WTC11 (cell line): ENCODE measurements around the gene SNX13. TPM values are rescaled to one million over a fixed set of nuclear protein-coding genes. Genes with fewer than 3 reads are reported as not detected.

Experiments used
- ATAC-seq: fragments of 200-7000 bp; cut with Tn5 transposase; 2 replicates; pipeline ENCODE4 v1.10.0; 2021; ENCODE audit warnings: mild to moderate bottlenecking, moderate library complexity
- CTCF ChIA-PET: fragments of 300-600 bp; sonication (Branson Sonifier 250); formaldehyde crosslinking; loops from one replicate; lab custom pipeline; 2021; ENCODE audit warnings: antibody characterized with exemption; lab: Charles Lee
- POLR2A ChIA-PET: fragments of 350-600 bp; sonication (Branson Sonifier 250); formaldehyde crosslinking; loops from one replicate; lab custom pipeline; 2021; ENCODE audit warnings: antibody characterized with exemption; lab: Charles Lee
- DNase-seq: peaks from one replicate; pipeline ENCODE4 v3.0.0; 2021; ENCODE audit warnings: low spot score
- H3K27ac Mint-ChIP-seq: 2 replicates; pipeline ENCODE4 v1.8.0; 2021; ENCODE audit warnings: mixed read lengths
- H3K27me3 Mint-ChIP-seq: 2 replicates; pipeline ENCODE4 v1.8.0; 2021; ENCODE audit warnings: low read depth, mild to moderate bottlenecking, moderate library complexity, mixed read lengths
- H3K36me3 Mint-ChIP-seq: 2 replicates; pipeline ENCODE4 v1.8.0; 2021; ENCODE audit warnings: mixed read lengths
- H3K4me1 Mint-ChIP-seq: 2 replicates; pipeline ENCODE4 v1.8.0; 2022; ENCODE audit warnings: mixed read lengths
- H3K4me3 Mint-ChIP-seq: 2 replicates; pipeline ENCODE4 v1.8.0; 2021; ENCODE audit warnings: mild to moderate bottlenecking, moderate library complexity, mixed read lengths
- H3K9me3 Mint-ChIP-seq: 2 replicates; pipeline ENCODE4 v1.8.0; 2021; ENCODE audit warnings: mixed read lengths
- ATF1 ChIP-seq: sonication (generic); formaldehyde crosslinking; IDR thresholded peaks from 2 replicates; pipeline ENCODE4 v1.8.1; 2023; ENCODE audit warnings: mild to moderate bottlenecking, moderate library complexity, missing genetic modification reagents
- CTCF ChIP-seq: fragments of 200-600 bp; IDR thresholded peaks from 2 replicates; pipeline ENCODE4 v1.8.0; 2022; ENCODE audit warnings: antibody characterized with exemption
- E2F1 ChIP-seq: sonication (generic); formaldehyde crosslinking; IDR thresholded peaks from 2 replicates; pipeline ENCODE4 v1.8.0; 2022; ENCODE audit warnings: mild to moderate bottlenecking, missing genetic modification reagents
- E2F5 ChIP-seq: sonication (generic); formaldehyde crosslinking; IDR thresholded peaks from 2 replicates; pipeline ENCODE4 v1.8.1; 2022; ENCODE audit warnings: mild to moderate bottlenecking, moderate library complexity, missing genetic modification reagents
- MXD4 ChIP-seq: fragments of 250-450 bp; sonication (Bioruptor Pico); IDR thresholded peaks from 2 replicates; pipeline ENCODE4 v1.8.0; 2021; ENCODE audit warnings: mild to moderate bottlenecking, moderate library complexity, borderline replicate concordance
- NFYB ChIP-seq: sonication (generic); formaldehyde crosslinking; conservative IDR thresholded peaks from 2 replicates; pipeline ENCODE4 v1.8.0; 2022; ENCODE audit warnings: low read depth, missing genetic modification reagents
- PRDM15 ChIP-seq: sonication (generic); formaldehyde crosslinking; IDR thresholded peaks from 2 replicates; pipeline ENCODE4 v1.8.0; 2022; ENCODE audit warnings: missing genetic modification reagents
- PRRX2 ChIP-seq: fragments of 250-450 bp; sonication (Bioruptor Pico); IDR thresholded peaks from 2 replicates; pipeline ENCODE4 v1.8.0; 2021; ENCODE audit warnings: mild to moderate bottlenecking
- SMAD3 ChIP-seq: sonication (generic); formaldehyde crosslinking; IDR thresholded peaks from 2 replicates; pipeline ENCODE4 v1.8.0; 2022; ENCODE audit warnings: missing genetic modification reagents, mild to moderate bottlenecking, borderline replicate concordance
- ZBTB21 ChIP-seq: sonication (generic); formaldehyde crosslinking; IDR thresholded peaks from 2 replicates; pipeline ENCODE4 v1.8.1; 2023; ENCODE audit warnings: mild to moderate bottlenecking, missing genetic modification reagents, borderline replicate concordance
- ZNF263 ChIP-seq: sonication (generic); formaldehyde crosslinking; IDR thresholded peaks from 2 replicates; pipeline ENCODE4 v1.8.1; 2022; ENCODE audit warnings: low read depth, mild to moderate bottlenecking, moderate library complexity, missing genetic modification reagents
- ZNF425 ChIP-seq: fragments of 250-450 bp; sonication (Bioruptor Pico); conservative IDR thresholded peaks from 2 replicates; pipeline ENCODE4 v1.9.0; 2021; ENCODE audit warnings: mild to moderate bottlenecking
- total RNA-seq: library from RNA; stranded (reverse); gene quantifications from 3 replicates; pipeline ENCODE4 v1.2.3, GENCODE V29; 2021

SNX13 gene
- total RNA-seq, 1 experiment from 2014 or later: 27.5 TPM

GRCh38 chr7:17912536-17913235 is 27.6 kb downstream of the SNX13 start:
- TF ChIP-seq ZBTB21 (CRISPR knock-in tag) (no peak), ZNF263 (CRISPR knock-in tag) (no peak), PRDM15 (CRISPR knock-in tag) (no peak), NFYB (CRISPR knock-in tag) (no peak), ZNF425 (CRISPR knock-in tag) (no peak), E2F5 (CRISPR knock-in tag) (no peak)
- TF ChIP-seq, all 79 proteins: peak for 0
- Mint-ChIP-seq H3K9me3 (peaks cover 14% of the 10 kb centered on the region), H3K27ac (no peak overlapping the region), H3K36me3 (peaks cover 7% of the 10 kb centered on the region; the same call in 1 of the 2 replicates), H3K27me3 (no peaks in the 10 kb centered on the region), H3K4me1 (peaks cover 29% of the 10 kb centered on the region), H3K4me3 (no peak overlapping the region)
- ChIA-PET POLR2A (no interaction called here), CTCF (interaction anchor here (0.8 kb wide), 1 partner anchor 106 kb away, joined by 5 read pairs; no protein-coding TSS in a partner anchor)
- DNase-seq: no peak
- ATAC-seq: no peak

- TF ChIP-seq ATF1 (CRISPR knock-in tag) (no peak), PRRX2 (CRISPR knock-in tag) (no peak), MXD4 (CRISPR knock-in tag) (no peak), ZNF425 (CRISPR knock-in tag) (no peak), CTCF (no peak), PRDM15 (CRISPR knock-in tag) (no peak), SMAD3 (CRISPR knock-in tag) (no peak), E2F1 (CRISPR knock-in tag) (no peak)
- H3K27ac Mint-ChIP-seq: peak overlapping the region; percentile 32; the same call in 1 of the 2 replicates
- peaks cover 7% of the 10 kb centered on the region; the same call in 1 of the 2 replicates for H3K36me3 Mint-ChIP-seq
- DNase-seq: no peak
- H3K9me3 Mint-ChIP-seq: peaks cover 14% of the 10 kb centered on the region
- POLR2A ChIA-PET: no interaction called here
- no peaks in the 10 kb centered on the region for H3K27me3 Mint-ChIP-seq
- peaks cover 27% of the 10 kb centered on the region for H3K4me1 Mint-ChIP-seq
- no peak for ATAC-seq
- H3K4me3 Mint-ChIP-seq: no peak overlapping the region
- CTCF ChIA-PET: interaction anchor here (0.8 kb wide), 1 partner anchor 105 kb away, joined by 5 read pairs; no protein-coding TSS in a partner anchor
These were observed 28.2 kb downstream of the SNX13 start for GRCh38 chr7:17912050-17912449.
